H1 (cell line): ENCODE results near the gene SIPA1L3. TPM values are rescaled to one million over a fixed set of nuclear protein-coding genes. Genes with fewer than 3 reads are reported as not detected.

Experiments used
- CBX8 ChIP-seq: fragments of 300-800, 300-1000 bp; sonication (generic); IDR thresholded peaks from 2 replicates; pipeline ENCODE4 v1.7.1; 2016; ENCODE audit warnings: low read depth, low read length, borderline replicate concordance
- EP300 ChIP-seq, 2 experiments: IDR thresholded peaks; 1 replicate in 1 of 2; 2 replicates in 1 of 2; pipeline ENCODE4 v1.6.1; 2011 to 2012; ENCODE audit warnings: low read depth in 2 of 2, low read length in 2 of 2, mild to moderate bottlenecking in 2 of 2, borderline replicate concordance in 1 of 2, inconsistent platforms in 1 of 2, moderate library complexity in 1 of 2
- SIRT6 ChIP-seq: IDR thresholded peaks from one replicate; pipeline ENCODE4 v1.7.1; 2012; ENCODE audit warnings: low read length, inconsistent platforms
- SP1 ChIP-seq: IDR thresholded peaks from 2 replicates; pipeline ENCODE4 v1.6.1; 2011; ENCODE audit warnings: low read depth, low read length
- SP2 ChIP-seq: IDR thresholded peaks from 2 replicates; pipeline ENCODE4 v1.6.1; 2012; ENCODE audit warnings: mild to moderate bottlenecking, low read length, inconsistent platforms
- TAF1 ChIP-seq: IDR thresholded peaks from 2 replicates; pipeline ENCODE4 v1.6.1; 2011; ENCODE audit warnings: mild to moderate bottlenecking, low read depth, low read length
- ZNF274 ChIP-seq: IDR thresholded peaks from 2 replicates; pipeline ENCODE4 v1.7.0; 2012; ENCODE audit warnings: low read length, borderline replicate concordance; ENCODE audit errors: extremely low read depth
- polyA plus RNA-seq, 7 experiments: library from polyadenylated mRNA; depleted of rRNA in 3 of 7; stranded (reverse) in 5 of 7; unstranded in 2 of 7; fragments of >200 nt in 5 of 7; fragments of 200-250 nt in 2 of 7; gene quantifications; 1 replicate in 5 of 7; 2 replicates in 1 of 7; 4 replicates in 1 of 7; pipeline versions ENCODE4 v1.2.1 to v1.2.3, GENCODE V29; 2011 to 2013; ENCODE audit warnings: missing spikeins in 2 of 7, mixed read lengths in 2 of 7
- total RNA-seq: library from RNA; stranded (reverse); fragmentation: NEBNext Ultra II Directional; extraction: Animal tissue kit (Norgen Biotek cat#: 25700); gene quantifications from 2 replicates; pipeline ENCODE4 v1.2.1, GENCODE V29; 2021

SIPA1L3 gene
- total and polyA plus RNA-seq, 2 of the 8 experiments (the other 6 are each of a cell fraction or from before 2014, with no cell fraction given), result 15.0 to 54.9 TPM

- TF ChIP-seq CBX8 (no peak), SP2 (no peak), SP1 (no peak), SIRT6 (no peak), EP300 (IDR thresholded peaks at IDR 0.05; ENCODE audit: borderline replicate concordance in 1 of 2, low read depth in 2 of 2, low read length in 2 of 2) (no peak), ZNF274 (no peak), TAF1 (no peak)
- TF ChIP-seq, all 59 proteins: peak for 0
These were observed 88.3 kb downstream of the SIPA1L3 start (continued) for GRCh38 chr19:37995346-37995745.
